Stimulated activated CD4-positive, alpha-beta T cell treated with anti-CD3 and anti-CD28 coated beads, Interleukin-2, amount 100 ng/mL, for 48 hours (primary cell): ENCODE results near the gene NUDT4B.
"Not testable (repeated sequence)": the region's sequence is repeated elsewhere in the genome, so short reads cannot be mapped to it uniquely, and the experiment has no call there.

Experiments used
- DNase-seq, 2 donors: peaks; one replicate each; pipeline ENCODE4 v3.0.0-alpha.2; 2020

The NUDT4B gene

DNA sequence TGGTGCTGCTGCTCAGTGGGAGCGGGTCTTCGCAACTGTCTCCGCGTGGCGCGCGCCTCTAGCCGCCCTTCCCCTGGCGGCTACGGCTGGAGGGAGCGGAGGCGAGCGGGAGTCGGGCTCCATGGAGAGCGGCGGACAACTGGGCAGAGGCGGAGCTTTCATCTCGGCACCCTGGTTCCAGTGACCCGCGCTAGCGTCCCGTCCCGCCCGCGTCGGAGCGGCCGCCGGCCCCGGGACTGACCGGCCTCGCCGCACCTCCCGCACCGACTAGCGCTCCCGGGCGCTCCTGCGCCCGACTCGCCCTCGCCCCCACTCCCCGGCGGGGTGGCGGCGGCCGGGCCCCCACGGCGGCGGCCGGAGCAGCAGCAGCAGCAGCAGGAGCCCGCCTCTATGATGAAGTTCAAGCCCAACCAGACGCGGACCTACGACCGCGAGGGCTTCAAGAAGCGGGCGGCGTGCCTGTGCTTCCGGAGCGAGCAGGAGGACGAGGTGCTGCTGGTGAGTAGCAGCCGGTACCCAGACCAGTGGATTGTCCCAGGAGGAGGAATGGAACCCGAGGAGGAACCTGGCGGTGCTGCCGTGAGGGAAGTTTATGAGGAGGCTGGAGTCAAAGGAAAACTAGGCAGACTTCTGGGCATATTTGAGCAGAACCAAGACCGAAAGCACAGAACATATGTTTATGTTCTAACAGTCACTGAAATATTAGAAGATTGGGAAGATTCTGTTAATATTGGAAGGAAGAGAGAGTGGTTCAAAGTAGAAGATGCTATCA lies at the start of gene NUDT4B:
Gene NUDT4B (plus strand): TSS at position 212 of the 772 bp plus-strand sequence. CDS start 179 bp downstream, at position 391.
- not testable (repeated sequence) for DNase-seq

DNA sequence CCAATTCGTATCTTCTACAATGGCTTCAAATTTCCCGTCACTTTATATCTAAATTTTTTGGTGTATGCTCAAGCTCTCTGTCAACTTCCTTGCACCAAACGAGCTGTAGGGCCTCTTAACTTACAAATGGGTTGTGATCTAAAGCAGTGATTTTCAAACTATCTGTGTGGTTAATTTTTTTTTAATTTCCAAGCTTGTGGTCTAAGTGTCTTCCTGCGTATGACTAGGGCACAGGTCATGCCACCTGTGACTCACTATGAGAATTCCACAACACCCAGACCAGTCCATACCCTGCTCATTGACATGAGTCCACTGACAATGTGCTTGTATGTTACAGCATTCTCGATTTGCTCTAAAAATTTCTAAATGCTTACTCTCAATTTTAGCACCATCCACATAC lies 49.2 kb upstream of the NUDT4B start:
- DNase-seq: not testable (repeated sequence)

DNA sequence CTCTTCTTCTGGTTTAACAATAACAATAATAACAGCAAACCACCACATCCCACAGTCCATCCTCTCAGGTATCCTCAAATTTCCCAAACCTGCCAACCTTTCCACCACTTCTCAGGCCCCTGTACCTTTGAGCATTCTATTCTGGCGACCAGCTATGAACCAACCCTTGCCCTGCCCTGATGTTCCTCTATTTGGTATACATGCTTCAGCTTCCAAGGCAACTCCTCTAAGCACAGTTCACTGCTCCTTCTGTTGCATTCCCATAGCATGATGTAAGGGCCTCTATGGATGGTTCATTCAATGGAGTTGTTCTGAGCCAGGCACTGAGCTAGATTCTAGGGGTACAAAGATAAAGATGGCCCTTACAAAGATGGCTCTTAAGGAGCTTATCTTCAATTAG lies 46.3 kb upstream of the NUDT4B start:
- DNase-seq: not testable (repeated sequence)

DNA sequence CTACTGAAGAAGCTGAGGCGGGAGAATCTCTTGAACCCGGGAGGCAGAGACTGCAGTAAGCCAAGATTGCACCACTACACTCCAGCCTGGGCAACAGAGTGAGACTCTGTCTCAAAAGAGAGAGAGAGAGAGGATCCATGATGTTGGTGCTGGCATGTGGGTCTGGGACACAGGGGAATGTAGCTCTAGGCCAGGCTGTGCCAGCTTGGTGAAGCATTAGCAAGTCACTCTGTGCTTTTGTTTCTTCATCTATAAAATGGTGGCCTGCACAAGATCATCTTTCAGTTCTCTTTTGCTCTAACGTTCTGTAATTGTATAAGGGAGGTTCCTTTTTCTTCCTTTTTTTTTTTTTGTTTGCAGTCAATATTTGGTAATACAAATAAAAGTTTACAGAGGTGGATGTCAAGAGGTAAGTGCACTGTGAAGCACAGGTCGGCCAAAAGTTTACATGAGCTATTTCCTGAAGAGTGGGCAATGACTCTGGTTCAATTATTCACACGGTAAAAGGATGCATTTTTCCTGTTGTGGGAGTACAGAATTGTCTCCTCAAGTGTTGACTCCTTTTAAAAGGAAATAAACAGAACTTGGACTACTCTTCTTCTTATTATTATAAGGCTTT lies 44.5 kb upstream of the NUDT4B start:
- DNase-seq: not testable (repeated sequence)

DNA sequence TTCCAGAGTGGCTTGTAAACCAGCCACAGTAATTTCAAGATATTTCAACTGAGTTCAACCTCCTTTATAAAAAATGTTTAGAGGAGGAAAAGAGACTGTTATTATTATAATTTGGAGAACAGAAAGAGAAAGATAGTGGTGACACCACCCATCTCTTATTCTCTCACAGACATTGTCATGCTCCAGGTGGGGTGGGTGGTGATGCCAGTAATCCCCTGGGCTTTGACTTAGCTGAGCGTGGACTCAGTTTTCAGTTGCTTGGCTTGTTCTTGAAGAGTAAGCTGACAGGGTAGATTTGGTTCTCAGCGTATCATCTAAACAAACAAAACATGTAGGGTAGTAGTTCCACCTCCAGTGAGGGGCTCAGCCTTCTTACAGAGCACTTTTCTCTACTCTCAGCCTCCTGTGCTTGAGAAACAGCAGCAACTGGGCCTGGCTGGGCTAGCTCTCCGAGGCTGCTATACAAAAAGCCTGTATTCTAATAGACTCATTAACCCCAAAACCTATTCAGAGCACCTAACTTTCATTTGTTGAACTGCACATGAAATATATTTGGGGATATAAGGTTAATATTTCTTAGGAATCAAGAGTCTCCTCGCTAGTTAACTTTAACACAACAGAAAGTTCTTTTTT lies 43.1 kb upstream of the NUDT4B start:
- DNase-seq: not testable (repeated sequence)

DNA sequence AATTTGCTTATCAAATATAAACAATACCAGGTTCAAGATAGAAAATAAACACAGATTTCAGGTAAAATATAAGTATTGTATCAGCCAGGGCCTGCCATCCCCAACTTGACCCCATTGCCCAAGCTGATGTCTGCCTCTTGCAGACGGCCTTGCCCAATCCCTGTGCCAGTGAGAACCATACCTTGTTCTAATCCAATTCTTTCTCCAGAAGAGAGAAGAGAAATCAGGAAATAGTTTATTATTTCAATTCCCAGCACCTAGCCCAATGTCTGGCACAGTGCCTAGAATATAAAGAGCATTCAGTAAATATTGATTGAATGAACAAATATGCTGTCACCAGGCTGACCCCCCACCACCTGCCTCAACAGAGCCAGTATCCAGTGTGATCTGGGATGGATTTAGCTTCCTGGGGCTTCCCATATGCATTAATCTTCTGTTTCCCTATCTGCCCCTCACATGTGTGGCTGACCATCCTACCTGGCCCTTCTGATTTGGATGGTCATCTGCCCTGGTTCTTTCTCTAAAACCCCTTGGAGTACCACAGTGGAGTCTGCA lies 39.7 kb upstream of the NUDT4B start:
- DNase-seq: not testable (repeated sequence)

DNA sequence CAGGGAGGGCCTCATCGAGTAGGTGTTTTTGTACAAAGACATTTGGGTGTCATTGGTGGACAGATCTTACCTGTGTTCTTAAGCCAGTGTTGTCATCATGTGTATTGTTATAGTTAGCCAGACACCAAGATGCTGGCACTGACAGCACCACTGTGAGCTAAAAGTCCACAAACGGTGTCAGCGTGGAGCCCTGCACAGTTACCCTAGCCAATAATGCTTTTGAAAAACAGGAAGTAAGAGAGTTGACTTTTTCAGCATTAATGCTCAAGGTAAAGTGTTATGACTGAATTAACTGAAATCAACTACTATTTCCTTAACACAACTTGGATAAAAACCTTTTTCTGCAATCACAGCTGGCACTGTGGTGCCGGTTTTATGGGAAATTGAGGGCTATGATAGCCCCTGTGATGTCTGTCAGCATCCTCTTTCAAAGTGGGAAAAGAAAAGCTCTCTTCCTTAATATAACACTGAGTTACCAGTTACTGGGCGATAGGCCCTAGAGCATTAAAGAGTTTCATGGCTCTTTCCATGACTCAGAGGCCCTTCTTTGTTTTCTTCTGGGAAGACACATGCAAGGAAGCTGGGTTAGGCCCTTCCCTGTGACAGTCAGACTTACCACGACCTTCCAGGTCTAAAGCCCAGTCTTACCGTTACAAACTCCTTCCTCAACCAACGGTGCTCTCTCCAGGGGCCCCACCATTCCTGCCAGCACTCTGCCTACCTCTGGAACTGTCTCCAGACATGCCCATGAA lies 37.6 kb upstream of the NUDT4B start:
- DNase-seq: not testable (repeated sequence)

DNA sequence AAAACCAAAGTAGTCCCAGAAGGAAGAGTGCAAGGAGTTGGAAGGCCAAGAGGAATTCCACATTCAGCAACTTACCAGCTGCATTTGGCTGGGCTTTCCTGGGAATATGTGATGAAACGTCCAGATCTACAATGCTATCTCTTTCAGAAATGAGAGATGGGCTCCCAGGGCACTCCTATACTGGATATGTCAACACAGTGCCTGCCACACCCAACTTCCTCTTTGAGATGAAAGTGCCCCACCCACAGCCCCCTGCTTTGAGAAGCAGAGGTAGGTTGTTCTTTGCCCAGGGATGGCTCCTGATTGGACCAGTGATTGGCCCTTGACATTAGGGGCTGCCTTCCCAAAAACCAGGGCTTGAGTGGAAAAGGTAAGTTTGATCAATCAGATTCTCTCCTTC lies 36.2 kb upstream of the NUDT4B start:
- not testable (repeated sequence) for DNase-seq

DNA sequence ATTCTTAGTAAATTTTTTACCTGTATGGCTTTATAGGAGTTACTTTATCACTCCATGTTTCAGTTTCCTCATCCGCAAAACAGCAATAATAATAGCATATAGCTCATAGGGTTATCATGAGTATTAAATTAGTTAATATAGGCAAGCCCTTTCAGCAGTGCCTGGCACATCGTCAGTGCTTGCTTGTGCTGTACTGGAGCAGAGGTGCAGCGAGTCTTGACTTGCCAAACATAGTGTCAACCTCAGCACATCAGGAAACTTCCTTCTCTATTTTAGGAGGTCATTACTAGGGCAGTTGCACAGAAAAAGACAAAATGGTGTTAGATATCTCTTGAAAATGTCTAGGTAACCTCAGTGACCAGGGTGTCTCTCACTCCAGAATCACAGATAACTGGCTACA lies 33.1 kb upstream of the NUDT4B start:
- not testable (repeated sequence) for DNase-seq

DNA sequence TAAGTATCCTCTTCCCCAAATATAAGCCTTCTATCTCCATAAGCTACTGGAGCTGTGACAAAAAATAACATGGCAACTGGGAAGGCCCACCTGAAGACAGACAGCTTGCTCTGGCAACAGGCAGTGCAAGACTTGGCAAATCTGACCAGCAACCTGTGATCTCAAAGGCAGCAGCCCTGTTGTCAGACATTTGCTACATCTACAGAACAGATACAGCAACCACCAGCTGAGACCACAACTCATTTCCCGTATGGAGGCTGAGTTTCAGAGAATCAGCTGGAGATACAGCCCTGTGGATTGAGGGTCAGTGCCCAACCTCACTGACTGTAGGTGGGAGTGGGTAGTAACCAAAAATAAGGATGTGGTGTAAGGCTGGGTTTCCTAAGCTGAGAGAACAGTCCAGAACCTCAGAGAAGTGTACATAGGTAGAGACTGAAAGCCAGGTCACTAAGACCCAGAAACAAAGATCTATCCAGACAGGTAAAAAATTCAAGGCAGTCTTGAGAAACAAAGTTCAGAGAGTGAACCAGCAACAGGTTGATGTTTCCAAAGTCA lies 31.5 kb upstream of the NUDT4B start:
- not testable (repeated sequence) for DNase-seq

DNA sequence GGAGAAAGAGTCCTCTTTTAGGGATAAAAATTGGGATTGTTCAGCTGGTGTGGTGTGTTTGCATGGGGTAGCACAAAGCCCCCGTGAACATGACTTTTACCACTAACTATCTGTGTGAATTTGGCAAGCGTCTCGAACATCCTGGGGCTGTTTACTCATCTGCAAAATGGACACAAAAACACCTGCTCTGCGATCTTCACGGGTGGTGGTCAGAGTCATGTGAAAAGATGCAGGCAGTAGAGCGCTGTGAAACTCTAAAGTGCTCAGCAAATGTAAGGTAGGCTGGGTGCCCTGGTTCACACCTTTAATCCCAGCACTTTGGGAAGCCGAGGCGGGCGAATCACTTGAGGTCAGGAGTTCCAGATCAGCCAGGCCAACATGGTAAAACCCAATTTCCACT lies 27.7 kb upstream of the NUDT4B start:
- DNase-seq: not testable (repeated sequence)

DNA sequence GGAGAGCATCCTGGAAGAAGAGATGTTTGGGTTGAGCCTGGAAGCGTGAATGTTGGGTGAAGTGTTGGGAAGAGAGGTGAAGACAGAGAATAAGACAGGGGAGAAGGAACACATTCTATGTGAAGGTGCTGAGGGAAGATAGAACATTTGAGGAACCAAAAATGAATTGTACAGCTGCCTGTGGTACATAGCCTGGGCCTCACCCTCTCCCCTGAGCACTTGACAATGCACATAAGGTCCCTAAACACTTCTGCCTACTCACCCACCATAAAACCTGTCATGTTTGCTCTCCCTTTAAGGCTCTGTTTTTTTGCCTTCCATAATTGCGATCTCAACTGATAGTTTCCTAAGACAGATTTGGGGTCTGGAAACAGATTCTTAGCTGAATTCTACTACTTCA lies 25.8 kb upstream of the NUDT4B start:
- not testable (repeated sequence) for DNase-seq

DNA sequence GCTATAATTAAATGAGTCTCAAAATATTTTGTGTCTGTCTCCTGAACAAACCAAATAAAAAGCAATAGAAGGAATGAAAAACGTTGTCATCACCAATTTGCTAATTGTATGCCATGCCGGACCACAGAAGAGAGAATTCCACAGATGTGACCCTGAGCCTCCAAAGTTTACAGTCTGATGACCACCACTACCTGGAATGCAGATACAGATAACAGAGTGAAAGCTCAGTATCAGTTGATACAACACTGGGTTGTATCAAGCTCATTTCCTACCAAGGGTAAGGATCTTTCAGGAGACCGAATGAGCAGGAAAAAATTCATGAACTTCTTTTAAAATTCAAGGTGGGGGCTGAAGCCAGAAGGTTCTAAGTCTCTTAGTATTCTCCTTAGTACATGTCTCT lies 25.1 kb upstream of the NUDT4B start:
- DNase-seq: not testable (repeated sequence)

DNA sequence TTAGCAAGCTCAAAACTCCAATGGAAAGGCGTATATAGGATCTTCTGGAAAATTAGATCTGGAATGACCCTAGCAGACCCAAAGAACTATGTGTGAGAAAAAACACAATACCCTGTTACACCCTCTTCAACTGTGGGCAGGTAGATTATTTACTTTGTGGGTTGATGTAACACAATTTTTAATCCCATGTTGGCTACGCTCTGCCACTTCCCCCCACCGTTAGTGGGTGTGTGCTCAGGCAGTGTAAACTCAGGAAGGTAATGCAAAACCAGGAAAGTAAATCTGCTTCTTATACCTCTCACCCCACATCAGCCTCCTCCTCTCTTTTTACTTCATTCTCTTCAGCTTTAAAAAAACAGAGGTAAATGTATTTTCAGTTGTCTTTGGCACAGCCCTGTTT lies 23.7 kb upstream of the NUDT4B start:
- not testable (repeated sequence) for DNase-seq

DNA sequence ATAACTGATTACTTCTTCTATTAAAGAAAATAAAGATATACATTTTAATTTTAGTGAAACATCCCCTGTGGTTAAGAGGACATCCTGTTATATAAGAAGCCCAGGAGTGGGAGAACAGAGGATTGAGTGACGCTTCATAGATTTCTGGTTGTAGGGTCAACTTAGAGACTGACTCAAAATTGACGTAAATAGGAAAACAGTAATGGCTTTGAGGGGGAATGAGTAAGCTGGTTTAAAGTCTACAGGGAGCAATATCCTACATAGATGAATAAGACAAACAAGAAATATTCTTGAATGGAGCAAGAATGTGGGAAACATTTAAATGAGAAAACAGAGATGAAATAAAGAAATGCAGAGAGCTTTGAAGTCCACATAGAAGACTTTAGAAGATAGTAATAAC lies 20.7 kb upstream of the NUDT4B start:
- not testable (repeated sequence) for DNase-seq

DNA sequence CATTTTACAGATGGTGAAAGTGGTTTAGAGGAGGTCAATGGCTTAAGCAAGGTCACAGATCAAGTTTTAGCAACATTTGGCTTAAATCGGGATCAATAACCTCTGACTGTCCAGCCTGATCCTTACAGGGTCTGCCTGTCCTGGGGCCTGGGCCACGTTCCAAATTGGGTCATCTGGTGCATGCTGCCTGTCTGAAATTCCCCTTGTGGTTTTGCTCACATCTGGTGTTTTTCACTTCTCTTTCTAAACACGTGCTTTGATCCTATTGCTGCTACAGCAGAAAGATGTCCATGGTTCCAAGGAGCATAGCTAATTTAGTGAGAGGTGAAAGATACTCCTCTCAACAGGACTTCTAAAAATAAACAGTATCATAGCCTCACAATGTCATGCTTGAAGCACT lies 19.4 kb upstream of the NUDT4B start:
- not testable (repeated sequence) for DNase-seq

DNA sequence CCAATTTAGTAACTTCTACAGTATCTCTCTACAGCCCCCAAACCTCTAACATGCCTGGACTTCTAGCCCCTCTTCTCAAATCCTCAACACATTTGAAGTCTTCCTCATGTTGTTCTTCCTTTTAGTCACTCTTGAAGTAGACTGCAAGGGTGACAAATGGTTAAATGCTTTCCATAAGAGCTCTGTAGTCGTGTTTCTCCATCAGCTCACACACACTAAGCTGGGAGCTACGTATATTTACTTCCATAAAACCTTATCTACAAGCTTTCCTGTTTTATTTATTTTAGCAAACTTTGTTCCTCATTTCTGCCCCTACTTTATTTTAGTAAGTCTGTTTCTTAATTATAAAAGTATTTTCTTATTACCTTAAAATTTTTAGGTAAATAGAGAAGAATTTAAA lies 19.0 kb upstream of the NUDT4B start:
- not testable (repeated sequence) for DNase-seq

DNA sequence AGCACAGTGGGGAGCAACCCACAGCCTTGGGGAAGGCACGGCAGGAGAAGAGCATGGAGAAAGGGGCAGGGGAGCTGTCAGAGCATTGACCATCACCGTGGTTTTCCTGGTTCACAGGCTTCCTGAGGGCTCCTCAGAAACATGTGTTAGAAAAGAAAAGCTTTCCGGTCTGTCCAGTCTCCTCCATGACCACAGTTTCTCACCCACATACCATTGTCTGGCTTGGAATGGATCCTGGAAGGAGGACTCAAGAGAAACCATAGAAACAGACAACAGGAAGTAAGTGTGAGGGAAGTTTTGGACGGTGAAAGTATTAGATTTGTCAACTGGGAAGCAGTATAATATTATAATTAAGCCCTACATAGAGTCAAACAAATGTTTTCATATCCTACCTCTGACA lies 16.3 kb upstream of the NUDT4B start:
- not testable (repeated sequence) for DNase-seq

DNA sequence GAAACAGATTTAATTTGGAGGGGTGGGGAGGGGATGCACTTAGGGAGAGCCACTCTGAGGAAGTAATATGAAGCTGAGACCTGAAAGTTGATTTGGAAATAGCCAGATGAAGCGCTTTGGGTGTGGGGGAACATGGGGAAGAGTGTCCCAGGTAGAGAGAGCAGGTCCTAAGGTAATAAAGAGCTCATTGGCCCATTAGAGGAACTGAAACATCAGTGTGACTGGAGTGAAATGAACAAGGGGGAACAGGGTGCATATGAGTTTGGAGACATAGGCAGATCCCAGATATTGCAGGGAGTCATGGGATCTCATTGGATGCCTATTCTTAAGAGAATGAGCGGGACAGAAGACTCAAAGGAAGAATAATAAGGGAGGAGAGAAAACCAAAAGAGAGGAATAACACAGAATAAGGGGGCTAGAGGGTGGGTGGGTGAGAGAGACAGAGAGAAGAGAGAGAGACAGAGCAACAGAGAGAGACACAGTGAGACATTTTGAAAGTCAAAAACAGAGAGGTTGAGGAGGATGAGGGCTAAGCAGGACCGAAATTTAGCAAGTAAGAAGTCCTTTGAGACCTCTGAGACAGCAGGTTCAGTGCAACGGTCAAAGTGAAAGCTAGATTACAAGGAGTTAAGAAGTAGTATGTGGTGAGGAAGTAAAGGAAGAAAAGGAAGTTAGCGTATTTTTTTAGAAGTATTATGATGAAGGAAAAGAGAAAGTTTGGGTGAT lies 14.8 kb upstream of the NUDT4B start:
- DNase-seq: not testable (repeated sequence)

DNA sequence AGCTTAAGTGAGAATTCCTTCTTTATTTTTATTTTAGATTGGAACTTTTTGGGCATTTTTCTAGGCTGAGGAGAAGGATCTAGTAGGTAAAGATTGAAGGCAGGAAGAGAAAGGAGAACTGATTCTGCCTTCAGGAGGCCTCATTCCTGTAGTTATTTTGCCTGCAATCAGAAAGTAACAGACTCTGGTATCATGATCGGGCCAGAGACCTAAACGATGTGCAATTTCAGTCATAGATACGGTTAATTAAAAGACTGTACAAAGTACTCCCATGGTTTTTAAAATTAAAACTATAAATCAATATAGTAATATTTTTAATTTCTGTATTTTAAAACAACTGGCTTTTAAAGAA lies 14.3 kb upstream of the NUDT4B start:
- not testable (repeated sequence) for DNase-seq

DNA sequence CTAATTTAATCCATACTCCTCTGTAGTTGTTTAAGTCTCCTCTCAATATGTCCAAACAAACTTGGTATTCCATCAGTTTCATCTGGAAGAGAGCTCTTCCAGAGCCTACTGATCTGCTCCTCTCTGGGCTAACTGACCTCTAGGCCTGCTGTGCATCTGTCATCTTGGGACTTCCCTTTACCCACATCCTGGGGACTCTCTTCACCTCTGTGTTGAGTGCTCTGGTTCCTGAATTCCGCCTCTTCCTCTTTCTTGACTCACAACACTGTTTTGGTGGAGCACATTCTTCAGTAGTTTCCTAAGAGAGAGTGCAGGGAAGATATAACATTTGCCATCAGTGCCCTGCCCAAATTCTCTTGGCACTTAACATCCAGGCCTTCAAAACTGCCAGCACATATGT lies 13.0 kb upstream of the NUDT4B start:
- not testable (repeated sequence) for DNase-seq

DNA sequence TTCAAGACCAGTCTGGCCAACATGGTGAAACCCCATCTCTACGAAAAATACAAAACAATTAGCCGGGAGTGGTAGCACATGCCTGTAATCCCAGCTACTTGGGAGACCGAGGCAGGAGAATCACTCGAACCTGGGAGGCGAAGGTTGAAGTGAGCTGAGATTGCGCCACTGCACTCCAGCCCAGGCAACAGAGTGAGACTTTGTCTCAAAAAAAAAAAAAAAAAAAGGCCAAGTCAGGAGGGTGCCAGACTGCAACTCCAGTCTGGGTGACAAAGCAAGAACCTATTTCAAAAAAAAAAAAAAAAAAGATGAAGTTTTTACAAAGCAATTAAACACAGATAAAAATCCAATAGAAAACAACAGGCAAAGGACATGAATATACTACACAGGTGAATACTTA lies 9.9 kb upstream of the NUDT4B start:
- DNase-seq: not testable (repeated sequence)
